ENCODE results near the gene DNASE2B.

Gene DNASE2B

DNA sequence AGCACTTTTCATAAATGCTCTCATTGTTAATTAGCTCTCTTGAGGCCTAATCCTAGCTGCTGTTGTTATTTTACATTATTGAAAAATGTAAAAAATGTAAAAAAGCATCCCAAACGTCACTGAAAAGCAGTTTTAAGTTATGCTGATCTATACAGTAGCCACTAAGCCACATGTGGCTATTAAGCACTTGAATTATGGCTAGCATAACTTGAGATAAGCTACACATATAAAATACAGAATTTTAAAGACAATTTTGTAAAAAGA is 18.4 kb upstream of the DNASE2B start:
- Histone ChIP-seq H3K4me3 (ENCODE audit: low read length) (no peak overlapping the region), H3K9me3 (ENCODE audit: low read length) (no peaks in the 10 kb centered on the region), H3K27me3 (ENCODE audit: insufficient read depth, low read length) (no peaks in the 10 kb centered on the region), H3K36me3 (ENCODE audit: insufficient read depth, low read length) (no peaks in the 10 kb centered on the region), H3K4me1 (ENCODE audit: insufficient read depth, low read length) (peaks cover 3% of the 10 kb centered on the region), H2AFZ (ENCODE audit: low read depth, low read length) (no peak overlapping the region)

DNA sequence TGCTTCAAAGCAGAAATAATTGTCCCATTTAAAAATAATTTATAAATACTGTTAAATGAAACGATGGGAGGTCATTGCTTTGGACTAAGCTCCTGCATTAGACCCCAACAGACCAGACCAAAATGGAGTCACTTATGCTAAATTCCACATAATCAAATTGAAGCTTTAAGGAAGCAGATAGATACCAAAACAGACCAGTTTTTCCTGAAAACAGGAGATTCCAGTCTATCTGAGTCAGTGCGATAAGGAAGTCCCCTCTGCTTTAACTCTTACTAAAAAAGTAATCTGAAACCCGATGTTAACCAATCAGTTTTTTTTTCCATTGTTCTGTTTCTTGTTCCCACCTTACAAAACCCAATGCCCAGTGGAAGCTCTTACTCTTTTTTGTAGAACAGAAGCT is 16.2 kb upstream of the DNASE2B start:
- Histone ChIP-seq H2AFZ (ENCODE audit: low read depth, low read length) (no peak overlapping the region), H3K36me3 (ENCODE audit: insufficient read depth, low read length) (no peaks in the 10 kb centered on the region), H3K4me1 (ENCODE audit: insufficient read depth, low read length) (peaks cover 3% of the 10 kb centered on the region), H3K9me3 (ENCODE audit: low read length) (no peaks in the 10 kb centered on the region), H3K4me3 (ENCODE audit: low read length) (no peak overlapping the region), H3K27me3 (ENCODE audit: insufficient read depth, low read length) (peaks cover 2% of the 10 kb centered on the region)

DNA sequence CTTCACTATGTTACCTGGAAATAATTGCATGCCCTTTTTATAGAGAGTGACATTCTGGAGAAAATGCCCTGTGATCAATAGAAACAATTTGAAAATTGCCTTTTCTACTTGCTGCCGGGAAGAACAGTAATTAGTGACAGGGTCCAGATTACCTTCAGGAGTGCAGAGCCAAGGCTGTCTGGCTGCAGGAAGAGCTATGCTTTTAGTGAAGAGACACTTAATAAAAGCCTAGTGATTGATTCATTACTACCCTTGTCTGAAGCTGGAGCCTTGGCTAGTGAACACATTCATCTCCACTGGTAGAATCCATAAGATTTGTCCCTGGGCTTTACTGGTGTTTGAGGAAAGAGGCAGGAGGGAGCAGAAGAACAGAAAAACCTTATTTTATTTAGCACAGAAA is 12.9 kb upstream of the DNASE2B start:
- H3K36me3 ChIP-seq (ENCODE audit: insufficient read depth, low read length), result no peaks in the 10 kb centered on the region
- peaks cover 2% of the 10 kb centered on the region for H3K27me3 ChIP-seq (ENCODE audit: insufficient read depth, low read length)
- H3K4me1 ChIP-seq (ENCODE audit: insufficient read depth, low read length), result no peaks in the 10 kb centered on the region
- no peak overlapping the region for H3K4me3 ChIP-seq (ENCODE audit: low read length)
- no peak overlapping the region for H2AFZ ChIP-seq (ENCODE audit: low read depth, low read length)
- no peaks in the 10 kb centered on the region for H3K9me3 ChIP-seq (ENCODE audit: low read length)

- no peaks in the 10 kb centered on the region for H3K9me3 ChIP-seq (ENCODE audit: low read length)
- H3K4me3 ChIP-seq (ENCODE audit: low read length), result no peak overlapping the region
- H3K36me3 ChIP-seq (ENCODE audit: insufficient read depth, low read length), result no peaks in the 10 kb centered on the region
- no peak overlapping the region for H2AFZ ChIP-seq (ENCODE audit: low read depth, low read length)
- H3K27me3 ChIP-seq (ENCODE audit: insufficient read depth, low read length), result peaks cover 2% of the 10 kb centered on the region
- H3K4me1 ChIP-seq (ENCODE audit: insufficient read depth, low read length), result no peaks in the 10 kb centered on the region
These were observed 11.4 kb upstream of the DNASE2B start for GRCh38 chr1:84386716-84387479.

- Histone ChIP-seq H3K9me3 (ENCODE audit: low read length) (no peaks in the 10 kb centered on the region), H3K36me3 (ENCODE audit: insufficient read depth, low read length) (no peaks in the 10 kb centered on the region), H3K4me3 (ENCODE audit: low read length) (no peak overlapping the region), H2AFZ (ENCODE audit: low read depth, low read length) (no peak overlapping the region), H3K27me3 (ENCODE audit: insufficient read depth, low read length) (peaks cover 2% of the 10 kb centered on the region), H3K4me1 (ENCODE audit: insufficient read depth, low read length) (no peaks in the 10 kb centered on the region)
These were observed 10.7 kb upstream of the DNASE2B start for GRCh38 chr1:84387480-84388163.

DNA sequence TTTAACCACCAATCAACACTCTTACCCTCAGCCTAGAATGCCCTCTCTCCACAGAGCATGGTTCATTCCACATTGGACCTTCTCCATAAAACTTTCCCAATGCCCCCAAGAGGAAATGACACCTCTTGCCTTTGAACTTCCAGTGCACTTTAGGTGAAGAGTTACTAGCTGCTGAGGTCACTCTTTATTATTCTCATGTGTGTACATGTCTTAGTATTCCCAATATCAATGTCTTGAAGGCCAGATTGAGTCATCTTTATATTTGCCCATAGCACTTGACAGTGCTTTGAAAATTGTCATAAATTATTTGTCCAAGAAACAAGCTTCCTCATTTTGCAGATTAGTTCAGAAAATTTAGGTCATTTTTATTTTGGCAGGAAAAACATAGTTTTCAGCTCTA is 8.1 kb upstream of the DNASE2B start:
- H3K27me3 ChIP-seq (ENCODE audit: insufficient read depth, low read length), result peaks cover 2% of the 10 kb centered on the region
- H2AFZ ChIP-seq (ENCODE audit: low read depth, low read length), result no peak overlapping the region
- no peak overlapping the region for H3K4me3 ChIP-seq (ENCODE audit: low read length)
- no peaks in the 10 kb centered on the region for H3K36me3 ChIP-seq (ENCODE audit: insufficient read depth, low read length)
- no peaks in the 10 kb centered on the region for H3K9me3 ChIP-seq (ENCODE audit: low read length)
- no peaks in the 10 kb centered on the region for H3K4me1 ChIP-seq (ENCODE audit: insufficient read depth, low read length)

DNA sequence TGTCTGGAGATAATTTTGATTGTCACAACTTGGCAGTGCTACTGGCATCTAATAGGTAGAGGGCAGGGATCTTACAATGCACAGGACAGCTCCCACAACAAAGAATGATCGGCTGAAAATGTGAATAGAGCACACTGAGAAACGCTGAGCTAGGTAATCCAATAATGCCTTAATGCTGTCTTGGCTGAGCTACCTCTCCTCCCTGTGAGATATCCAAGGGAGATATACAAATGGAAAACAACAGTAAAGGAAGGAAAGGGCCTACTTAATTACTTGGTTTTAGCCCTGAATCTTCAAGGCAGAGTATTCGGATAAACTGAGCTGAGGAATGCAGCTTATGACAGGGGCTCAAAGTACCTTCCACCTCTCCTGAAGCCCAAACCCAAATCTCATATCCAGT is 2.9 kb downstream of the DNASE2B start:
- H3K4me1 ChIP-seq (ENCODE audit: insufficient read depth, low read length), result no peaks in the 10 kb centered on the region
- H3K36me3 ChIP-seq (ENCODE audit: insufficient read depth, low read length), result no peaks in the 10 kb centered on the region
- no peaks in the 10 kb centered on the region for H3K9me3 ChIP-seq (ENCODE audit: low read length)
- H3K4me3 ChIP-seq (ENCODE audit: low read length), result no peak overlapping the region
- H3K27me3 ChIP-seq (ENCODE audit: insufficient read depth, low read length), result peaks cover 4% of the 10 kb centered on the region
- H2AFZ ChIP-seq (ENCODE audit: low read depth, low read length), result no peak overlapping the region

DNA sequence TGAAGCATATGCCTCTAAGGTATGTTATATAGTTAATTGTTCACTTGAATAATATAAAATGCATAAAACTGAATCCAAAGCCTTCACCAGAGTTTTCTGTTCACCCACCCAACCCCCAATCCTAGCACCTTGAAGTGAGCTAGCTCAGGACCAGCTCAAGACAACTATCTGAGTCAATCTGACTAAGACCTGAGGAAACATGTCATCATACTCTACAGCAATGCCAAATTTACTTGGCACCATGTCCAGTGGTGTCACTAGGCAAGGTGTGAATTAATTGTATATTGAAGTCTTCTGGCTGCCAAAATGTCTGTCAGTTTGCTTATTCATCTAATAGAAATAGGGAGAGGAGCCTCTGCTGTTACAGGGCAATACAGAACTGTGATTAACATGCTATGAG is 3.8 kb downstream of the DNASE2B start:
- H3K4me1 ChIP-seq (ENCODE audit: insufficient read depth, low read length), result no peaks in the 10 kb centered on the region
- H3K9me3 ChIP-seq (ENCODE audit: low read length), result no peaks in the 10 kb centered on the region
- no peaks in the 10 kb centered on the region for H3K36me3 ChIP-seq (ENCODE audit: insufficient read depth, low read length)
- no peak overlapping the region for H2AFZ ChIP-seq (ENCODE audit: low read depth, low read length)
- H3K27me3 ChIP-seq (ENCODE audit: insufficient read depth, low read length), result peaks cover 4% of the 10 kb centered on the region
- no peak overlapping the region for H3K4me3 ChIP-seq (ENCODE audit: low read length)

DNA sequence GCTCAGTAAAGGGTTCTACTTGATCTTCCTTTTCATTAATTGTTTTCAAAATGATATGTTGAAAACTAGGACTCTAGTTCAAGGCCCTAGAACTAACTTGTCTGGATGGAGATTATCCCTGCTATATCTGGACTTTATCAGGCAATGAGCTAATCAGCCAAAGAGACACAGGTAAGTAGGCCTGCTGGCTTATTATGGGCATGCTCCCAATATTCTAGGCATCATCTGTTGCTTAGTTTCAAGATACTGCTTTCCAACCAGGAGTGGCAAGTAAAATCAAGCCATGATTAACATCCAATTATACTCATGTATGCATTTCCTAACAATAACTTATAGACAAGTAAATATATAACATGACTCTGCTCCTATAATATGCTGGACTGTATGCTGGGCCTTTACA is 4.2 kb downstream of the DNASE2B start:
- no peaks in the 10 kb centered on the region for H3K36me3 ChIP-seq (ENCODE audit: insufficient read depth, low read length)

GRCh38 chr1:84403347-84403746 is 5.1 kb downstream of the DNASE2B start:
- no peaks in the 10 kb centered on the region for H3K9me3 ChIP-seq (ENCODE audit: low read length)
- peaks cover 4% of the 10 kb centered on the region for H3K27me3 ChIP-seq (ENCODE audit: insufficient read depth, low read length)
- H3K4me1 ChIP-seq (ENCODE audit: insufficient read depth, low read length), result no peaks in the 10 kb centered on the region
- H3K4me3 ChIP-seq (ENCODE audit: low read length), result no peak overlapping the region
- H3K36me3 ChIP-seq (ENCODE audit: insufficient read depth, low read length), result no peaks in the 10 kb centered on the region
- no peak overlapping the region for H2AFZ ChIP-seq (ENCODE audit: low read depth, low read length)

More for the DNA sequence above, 4.2 kb downstream of the DNASE2B start:
- H3K9me3 ChIP-seq (ENCODE audit: low read length), result no peaks in the 10 kb centered on the region
- H3K4me3 ChIP-seq (ENCODE audit: low read length), result no peak overlapping the region
- no peak overlapping the region for H2AFZ ChIP-seq (ENCODE audit: low read depth, low read length)
- peaks cover 4% of the 10 kb centered on the region for H3K27me3 ChIP-seq (ENCODE audit: insufficient read depth, low read length)
- H3K4me1 ChIP-seq (ENCODE audit: insufficient read depth, low read length), result no peaks in the 10 kb centered on the region

DNA sequence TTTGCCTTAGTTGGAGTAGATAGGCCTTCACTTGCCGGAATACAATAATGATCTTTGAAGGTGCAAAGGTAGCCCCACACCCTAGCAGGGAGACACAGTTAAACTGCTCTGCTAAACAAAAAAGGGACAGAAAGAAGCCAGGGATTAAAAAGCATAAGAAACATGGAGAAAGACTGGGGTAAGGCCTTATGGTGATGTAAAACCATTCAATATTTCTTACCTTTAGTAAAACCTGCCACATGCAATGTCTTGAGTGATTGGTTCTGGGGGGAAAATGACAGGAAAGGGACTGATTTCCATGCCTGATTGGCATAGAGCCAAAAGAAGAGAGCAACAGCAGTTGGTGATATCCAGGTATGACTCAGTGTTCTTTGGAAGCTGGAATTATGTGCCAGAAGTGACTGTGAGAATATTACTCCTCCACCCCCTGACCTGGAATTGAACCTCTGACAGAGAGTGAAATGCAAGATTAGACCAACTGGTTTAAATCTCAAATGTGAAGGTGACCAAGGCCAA is 8.1 kb downstream of the DNASE2B start:
- no peak overlapping the region for H2AFZ ChIP-seq (ENCODE audit: low read depth, low read length)
- peaks cover 2% of the 10 kb centered on the region for H3K27me3 ChIP-seq (ENCODE audit: insufficient read depth, low read length)
- H3K4me1 ChIP-seq (ENCODE audit: insufficient read depth, low read length), result no peaks in the 10 kb centered on the region
- H3K4me3 ChIP-seq (ENCODE audit: low read length), result no peak overlapping the region
- no peaks in the 10 kb centered on the region for H3K36me3 ChIP-seq (ENCODE audit: insufficient read depth, low read length)
- H3K9me3 ChIP-seq (ENCODE audit: low read length), result no peaks in the 10 kb centered on the region

DNA sequence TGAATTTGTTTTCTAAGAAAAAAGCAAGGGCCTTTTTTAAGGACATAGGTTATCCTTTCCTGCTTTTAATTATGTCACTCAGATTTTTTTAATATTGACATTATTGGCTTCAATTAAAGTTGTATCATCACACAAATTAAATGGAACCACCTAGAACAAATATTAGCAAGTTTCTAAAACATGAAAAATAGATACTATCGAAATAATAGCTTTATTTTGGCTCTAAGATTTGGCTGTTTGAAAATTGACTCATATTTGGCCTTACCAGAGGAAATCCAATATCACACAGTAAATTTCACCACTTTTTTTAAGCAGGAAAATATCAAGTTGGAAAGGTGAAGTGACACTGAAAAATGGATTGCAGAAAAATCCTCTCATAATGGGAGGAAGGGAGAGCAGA is 9.2 kb downstream of the DNASE2B start:
- no peaks in the 10 kb centered on the region for H3K4me1 ChIP-seq (ENCODE audit: insufficient read depth, low read length)
- peaks cover 2% of the 10 kb centered on the region for H3K27me3 ChIP-seq (ENCODE audit: insufficient read depth, low read length)
- no peak overlapping the region for H3K4me3 ChIP-seq (ENCODE audit: low read length)
- no peaks in the 10 kb centered on the region for H3K36me3 ChIP-seq (ENCODE audit: insufficient read depth, low read length)
- no peaks in the 10 kb centered on the region for H3K9me3 ChIP-seq (ENCODE audit: low read length)
- no peak overlapping the region for H2AFZ ChIP-seq (ENCODE audit: low read depth, low read length)

DNA sequence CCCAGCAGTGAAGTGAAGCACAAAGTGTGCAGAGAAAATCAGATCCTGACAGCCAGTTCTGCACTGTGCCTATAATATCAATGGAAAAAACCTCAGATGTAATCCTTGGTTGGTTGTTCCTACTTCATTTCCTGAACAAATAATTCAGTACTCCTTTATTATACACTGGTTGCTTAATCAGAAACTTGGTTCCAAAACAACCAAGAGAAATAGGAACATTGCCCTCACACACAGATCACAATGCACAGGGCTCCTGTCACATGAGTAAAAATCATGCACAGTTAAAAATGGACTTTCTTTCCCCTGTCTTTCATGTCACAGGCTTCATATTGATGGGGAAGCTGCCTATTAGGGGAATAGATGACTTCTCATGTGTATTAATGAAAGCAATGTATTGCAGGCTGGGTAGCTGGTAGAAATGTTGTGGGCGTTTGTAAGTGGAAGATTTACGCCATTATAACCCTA is 9.7 kb downstream of the DNASE2B start:
- H2AFZ ChIP-seq (ENCODE audit: low read depth, low read length), result no peak overlapping the region
- H3K36me3 ChIP-seq (ENCODE audit: insufficient read depth, low read length), result no peaks in the 10 kb centered on the region
- no peak overlapping the region for H3K4me3 ChIP-seq (ENCODE audit: low read length)
- peaks cover 2% of the 10 kb centered on the region for H3K27me3 ChIP-seq (ENCODE audit: insufficient read depth, low read length)
- H3K9me3 ChIP-seq (ENCODE audit: low read length), result no peaks in the 10 kb centered on the region
- H3K4me1 ChIP-seq (ENCODE audit: insufficient read depth, low read length), result no peaks in the 10 kb centered on the region
